HTERT RPE-1 (cell line): ENCODE results near the gene HMGN3.

Experiments
- in situ Hi-C: fragments of 300-500 bp; cut with MboI; formaldehyde crosslinking; loops from 4 replicates; pipeline ENCODE4 v1.14.3; 2020; ENCODE audit warnings: low sequenced_read_pairs

Gene HMGN3

DNA sequence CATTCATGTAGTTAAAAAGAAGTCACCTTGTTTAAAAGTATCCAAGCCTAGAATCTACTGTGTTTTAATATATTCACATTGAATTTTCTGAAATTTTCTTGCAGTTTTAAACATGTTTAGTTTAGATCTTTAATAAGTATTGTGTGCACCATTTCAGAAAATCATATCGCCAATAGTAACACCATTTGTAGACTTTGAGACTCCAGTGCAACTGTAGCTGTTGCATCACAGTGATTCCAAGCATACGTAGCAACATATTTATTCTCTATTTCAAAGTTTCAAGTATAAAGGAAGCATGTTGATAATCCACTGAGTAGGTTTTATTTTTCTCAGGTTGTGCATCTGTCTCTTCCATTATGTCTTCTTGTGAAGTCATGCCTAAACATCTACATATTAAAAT, 46.4 kb downstream of the HMGN3 start:
- in situ Hi-C loops = no loop called here

DNA sequence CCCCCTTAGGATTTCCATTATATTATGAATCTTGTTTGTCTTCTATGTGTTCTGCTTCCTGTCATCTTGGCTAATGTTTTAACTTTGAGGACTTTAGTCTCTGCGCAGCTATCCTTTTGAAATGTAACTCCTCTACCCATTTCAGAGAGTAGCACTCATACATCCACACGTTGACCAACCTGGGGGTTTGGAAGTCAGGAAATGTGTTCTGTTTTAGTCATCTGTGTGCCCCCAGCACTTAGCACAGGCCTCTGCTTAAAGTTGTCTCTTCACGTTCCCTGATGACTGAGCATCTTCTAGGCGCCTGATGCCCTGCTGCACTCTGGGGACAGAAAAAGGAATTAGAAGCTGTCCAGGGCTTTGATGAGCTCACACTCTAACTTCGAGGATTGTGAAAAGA, 47.9 kb downstream of the HMGN3 start:
- in situ Hi-C loops = no loop called here

DNA sequence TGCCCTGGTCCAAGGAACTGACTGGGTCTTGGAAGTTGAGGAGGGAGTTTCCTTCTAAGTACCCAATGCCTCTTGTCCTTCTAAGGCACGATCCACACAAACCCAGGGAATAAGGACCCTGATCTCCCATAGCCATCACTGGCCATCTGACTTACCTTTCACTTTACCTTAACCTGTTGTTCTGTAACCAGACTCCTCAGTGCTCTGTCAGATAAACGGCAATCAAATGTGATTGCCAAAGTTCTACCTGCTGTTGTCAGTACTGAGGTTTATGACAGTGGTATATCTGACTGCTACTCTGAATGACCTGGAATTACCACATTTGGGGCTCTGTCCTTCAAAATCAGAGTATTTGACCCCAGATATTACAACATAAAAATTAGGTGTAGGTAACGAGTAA, 49.8 kb downstream of the HMGN3 start:
- in situ Hi-C loops = no loop called here

DNA sequence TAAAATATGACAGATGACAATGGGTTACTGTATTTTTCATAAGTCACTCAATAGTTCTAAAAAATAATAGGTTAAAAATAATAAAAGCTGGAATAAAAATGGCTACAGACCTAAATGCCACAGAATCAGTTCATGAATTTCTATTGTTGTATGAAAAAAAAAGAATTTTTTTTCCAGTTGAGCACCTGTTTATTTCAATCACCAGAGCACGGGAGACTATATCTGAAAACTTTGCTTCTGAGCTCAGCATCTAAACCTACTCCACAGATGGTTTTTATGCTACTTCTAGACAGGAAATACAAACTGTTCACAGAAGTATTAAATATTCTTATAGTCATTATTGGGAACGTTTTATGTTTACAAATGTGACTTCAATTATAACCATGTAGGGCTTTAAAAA, 50.4 kb downstream of the HMGN3 start:
- in situ Hi-C loops = no loop called here

DNA sequence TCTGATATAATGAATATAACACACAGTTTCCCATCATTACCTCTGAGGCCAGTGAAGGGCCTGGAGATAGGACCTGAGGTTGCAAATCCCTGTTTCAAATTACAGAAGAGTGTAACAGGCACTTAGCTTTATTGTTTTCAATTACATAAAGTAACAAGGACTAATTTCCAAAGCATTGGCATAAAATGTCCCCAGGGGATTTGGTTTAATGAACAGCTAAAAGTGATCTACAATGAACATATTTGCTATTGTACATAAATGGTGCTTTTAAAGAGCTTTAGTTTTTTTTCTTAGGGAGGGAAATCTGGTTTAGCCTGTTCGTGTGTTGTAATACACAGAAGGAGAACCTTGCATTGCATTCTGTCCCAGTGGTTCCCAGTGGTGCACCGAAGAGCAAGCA, 54.4 kb downstream of the HMGN3 start:
- in situ Hi-C loops = no loop called here

DNA sequence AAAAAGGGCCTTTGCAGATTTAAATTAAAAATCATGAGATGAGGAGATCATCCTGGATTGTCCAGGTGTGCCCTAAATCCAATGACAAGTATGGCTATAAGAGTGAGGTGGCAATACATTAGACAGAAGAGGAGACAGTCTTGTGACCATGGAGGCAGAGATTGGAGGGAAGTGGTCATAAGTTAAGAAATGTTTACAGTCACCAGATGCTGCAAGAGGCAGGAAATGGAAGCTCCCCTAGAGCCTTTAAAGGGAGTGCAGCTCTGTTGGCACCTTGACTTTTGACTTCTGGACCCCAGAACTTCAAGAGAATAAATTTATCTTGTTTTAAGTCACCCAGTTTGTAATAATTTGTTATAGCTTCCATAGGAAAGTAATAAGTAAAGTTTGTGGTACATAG, 61.1 kb downstream of the HMGN3 start:
- in situ Hi-C loops = no loop called here

DNA sequence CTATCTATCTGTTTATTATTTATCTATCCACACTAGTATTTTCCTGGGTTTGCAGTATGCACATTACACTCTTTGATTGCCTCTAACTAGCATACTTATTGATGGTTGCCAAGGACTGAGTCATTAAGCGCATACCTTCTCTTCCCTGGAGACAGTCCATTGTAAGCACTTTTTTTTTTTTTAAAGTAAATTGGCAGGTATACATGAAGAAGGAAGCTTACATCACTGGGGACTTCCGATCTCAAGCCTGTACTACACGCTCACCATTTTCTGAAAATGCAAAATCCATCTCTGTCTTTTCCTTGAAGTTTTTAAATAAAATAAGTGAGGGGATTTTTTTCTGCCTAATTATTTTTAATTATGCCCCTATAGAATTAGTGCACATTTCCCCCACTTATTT, 63.5 kb downstream of the HMGN3 start:
- in situ Hi-C loops = no loop called here

DNA sequence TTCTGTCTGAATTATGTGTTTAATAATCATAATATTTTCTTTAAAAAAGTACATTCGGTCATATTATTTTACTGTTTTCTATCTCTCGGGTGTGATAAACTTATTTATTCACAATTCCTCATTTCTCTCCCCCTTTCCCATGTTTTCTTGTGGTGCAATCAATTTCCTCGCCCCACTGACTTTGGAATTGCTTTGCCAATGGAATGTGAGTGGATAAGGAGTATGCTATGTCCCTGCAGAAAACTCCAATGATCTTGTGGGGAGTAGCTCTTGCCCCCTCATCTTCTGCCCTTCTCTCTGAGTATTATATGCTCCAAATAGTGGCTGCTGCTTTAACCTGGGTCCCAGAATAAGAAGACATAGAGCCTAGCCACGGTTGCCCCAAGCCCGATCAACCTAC, 64.1 kb downstream of the HMGN3 start:
- in situ Hi-C loops = no loop called here

DNA sequence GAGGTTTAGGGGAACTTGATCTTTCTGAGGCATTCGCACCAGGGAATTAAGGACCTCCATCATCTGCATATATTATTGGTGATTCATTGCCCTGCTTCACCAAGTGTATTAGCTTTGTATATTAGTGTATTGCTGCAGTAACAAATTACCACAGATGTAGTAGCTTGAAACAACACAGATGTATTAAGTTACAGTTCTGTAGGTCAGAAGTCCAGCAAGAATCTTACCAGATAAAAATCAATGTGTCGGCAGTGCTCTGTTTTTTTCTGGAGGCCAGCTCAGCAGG, 65.8 kb downstream of the HMGN3 start:
- in situ Hi-C loops = no loop called here

DNA sequence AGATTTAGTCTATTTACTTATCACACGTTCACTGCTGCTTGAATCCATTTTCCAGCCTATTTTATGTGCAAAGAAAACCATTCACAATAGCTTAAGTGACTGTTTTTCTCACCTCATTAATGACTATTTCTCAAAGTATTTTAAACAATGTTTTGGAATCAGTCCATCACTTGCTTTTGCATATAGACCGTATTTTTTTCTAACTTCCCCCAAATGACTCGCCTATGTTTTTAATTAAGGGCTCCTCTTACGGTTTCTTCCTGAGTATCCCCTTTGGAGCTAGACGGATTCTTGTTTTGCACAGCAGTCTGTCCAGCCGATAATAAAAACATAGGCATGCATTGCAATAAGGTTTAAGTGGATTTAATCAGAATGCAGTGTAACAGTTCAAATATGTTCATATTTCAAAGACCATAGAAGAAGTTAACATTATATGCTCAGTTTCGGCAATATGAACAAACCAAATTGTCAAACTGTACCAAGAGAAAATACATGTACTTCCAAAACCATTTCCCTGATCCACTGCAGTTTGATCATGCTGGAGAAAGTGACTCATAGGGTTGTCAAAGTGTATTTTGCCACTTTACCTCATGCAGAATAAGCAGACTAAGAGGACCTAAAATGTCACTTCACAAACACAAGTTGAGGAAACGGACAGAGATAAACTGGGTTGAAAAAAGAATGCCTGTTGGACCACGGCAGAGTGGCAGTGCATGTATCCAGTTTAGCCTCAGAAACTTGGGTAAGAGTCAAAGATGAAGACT, 66.4 kb downstream of the HMGN3 start:
- in situ Hi-C loops = no loop called here

DNA sequence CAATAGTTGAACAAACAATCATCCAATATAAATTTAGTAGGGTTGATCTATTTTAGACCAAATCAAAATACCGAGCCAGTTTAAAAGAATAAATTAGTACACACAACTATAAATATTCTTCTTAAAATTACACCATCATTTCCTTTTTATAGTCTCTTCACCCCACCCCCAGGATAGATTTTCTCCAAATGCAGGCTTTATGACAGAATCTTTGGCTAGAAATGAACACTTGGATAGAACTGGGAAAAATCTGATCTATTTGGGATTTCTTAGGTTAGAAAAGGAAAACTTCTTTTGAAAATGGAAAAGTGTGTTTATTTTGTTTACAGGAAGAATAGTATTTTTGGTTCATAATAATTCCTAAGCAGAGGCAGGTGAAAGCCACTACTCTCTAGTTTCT, 74.6 kb downstream of the HMGN3 start:
- in situ Hi-C loops = no loop called here

DNA sequence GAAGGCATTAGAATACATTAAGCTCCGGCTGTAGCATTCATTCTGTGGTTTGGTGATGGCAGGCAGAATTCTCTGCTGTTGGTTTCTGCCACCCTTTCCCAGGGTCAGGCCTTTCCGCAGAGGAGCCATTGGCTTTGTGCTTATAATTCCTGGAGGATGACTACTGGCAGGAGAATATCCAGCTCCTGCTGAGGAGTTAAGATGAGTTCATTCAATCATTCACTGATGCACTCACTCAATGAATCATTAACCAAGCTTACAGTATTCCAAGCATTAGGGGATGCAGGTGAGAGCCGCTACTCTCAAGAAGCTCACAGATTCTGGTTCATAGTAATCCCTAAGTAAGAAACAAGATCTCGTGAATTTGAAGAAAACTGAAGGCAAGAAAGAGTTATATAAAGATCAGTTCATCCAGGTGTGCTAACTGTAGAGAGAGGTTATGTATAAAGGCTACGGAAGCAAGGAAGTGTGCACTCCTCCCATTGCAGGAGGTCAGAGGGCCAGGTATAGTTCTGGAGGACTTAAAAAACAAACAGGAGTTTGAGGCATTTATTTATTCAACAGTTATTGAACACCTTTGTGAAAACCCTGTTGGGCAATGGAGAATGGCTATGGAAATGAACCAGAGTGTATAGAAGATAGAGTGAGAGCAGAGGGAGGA, 75.5 kb downstream of the HMGN3 start:
- in situ Hi-C loops = no loop called here

DNA sequence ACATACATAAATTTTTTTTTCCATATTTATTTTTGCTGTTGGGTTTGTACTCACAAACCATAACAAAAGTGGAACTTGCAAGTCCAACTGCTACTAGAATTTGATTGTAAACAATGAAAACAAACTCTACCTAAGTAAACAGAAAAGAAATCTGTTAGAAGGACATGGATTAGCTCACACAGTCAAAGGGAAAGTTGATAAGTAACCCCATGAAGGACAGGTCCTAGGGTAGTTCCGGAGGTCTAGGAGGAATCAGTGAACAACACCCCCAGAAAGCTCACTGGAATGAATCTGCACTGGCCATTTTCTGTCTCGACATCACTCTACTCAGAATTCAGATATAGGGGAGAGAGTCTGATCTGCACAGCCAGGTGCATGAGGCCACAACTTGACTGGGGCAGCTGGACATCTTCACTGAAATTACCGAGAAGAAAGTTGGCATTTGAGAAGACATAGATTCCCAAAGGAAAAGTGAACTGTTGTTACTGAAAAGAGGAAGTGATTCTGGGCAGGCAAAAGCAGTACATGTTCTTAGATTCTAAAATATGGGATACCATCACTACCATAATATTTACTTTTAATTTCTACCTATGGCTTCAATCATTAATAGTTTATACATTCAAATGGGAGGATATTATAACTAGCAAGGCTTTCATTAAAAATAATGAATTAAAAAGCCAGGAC, 76.4 kb downstream of the HMGN3 start:
- in situ Hi-C loops = no loop called here

DNA sequence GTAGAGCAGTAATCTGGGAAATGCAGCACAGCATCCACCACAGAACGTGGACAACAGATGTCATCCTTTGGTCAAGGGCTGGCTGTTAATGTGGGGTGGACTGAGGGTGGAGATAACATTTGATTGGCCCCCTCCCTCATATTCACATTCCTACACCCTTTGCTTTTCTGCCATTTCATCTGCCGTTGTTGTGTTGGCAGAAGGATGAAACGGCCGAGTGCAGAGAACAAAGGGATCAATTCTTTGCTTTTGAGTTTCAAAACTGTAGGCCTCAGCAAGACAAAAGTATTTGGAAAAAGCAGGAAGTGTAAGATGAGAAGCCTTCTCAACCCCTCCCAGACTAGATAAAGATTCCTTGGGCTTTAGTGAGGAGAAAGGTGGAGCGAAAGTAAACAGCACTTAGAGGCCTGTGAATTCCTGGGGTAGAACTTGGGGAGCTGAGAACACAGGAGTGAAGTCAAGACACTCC, 82.2 kb downstream of the HMGN3 start:
- in situ Hi-C loops = no loop called here
